NCI-H69 (cell line): ENCODE measurements around the gene CAMTA1.
A peak's percentile ranks its signal among the peaks of the same experiment; 100 is the strongest.

Source experiments
- DNase-seq: peaks from one replicate; lab custom pipeline; 2025; lab: John Stamatoyannopoulos, UW

CAMTA1 gene

GRCh38 chr1:7455796-7456721 lies 670.8 kb downstream of the CAMTA1 start:
- peak; percentile 51 for DNase-seq

- peak; percentile 51 for DNase-seq
Measured at GRCh38 chr1:7456722-7457082, 671.4 kb downstream of the CAMTA1 start.

GRCh38 chr1:7457811-7458210 lies 672.6 kb downstream of the CAMTA1 start:
- no peak for DNase-seq

- DNase-seq: no peak
Measured at GRCh38 chr1:7458946-7459345, 673.7 kb downstream of the CAMTA1 start.

- DNase-seq: no peak
Measured at GRCh38 chr1:7459914-7460313, 674.7 kb downstream of the CAMTA1 start.

- no peak for DNase-seq
Measured at GRCh38 chr1:7460807-7461206, 675.6 kb downstream of the CAMTA1 start.

- DNase-seq: no peak
Measured at GRCh38 chr1:7462617-7463016, 677.4 kb downstream of the CAMTA1 start.

- no peak for DNase-seq
Measured at GRCh38 chr1:7463526-7463925, 678.3 kb downstream of the CAMTA1 start.

- no peak for DNase-seq
Measured at GRCh38 chr1:7464736-7465135, 679.5 kb downstream of the CAMTA1 start.

GRCh38 chr1:7467476-7468175 lies 682.4 kb downstream of the CAMTA1 start:
- no peak for DNase-seq

GRCh38 chr1:7468248-7468647 lies 683.0 kb downstream of the CAMTA1 start:
- no peak for DNase-seq

GRCh38 chr1:7469255-7469938 lies 684.1 kb downstream of the CAMTA1 start:
- DNase-seq: peak; percentile 20

GRCh38 chr1:7470904-7471638 lies 685.8 kb downstream of the CAMTA1 start:
- peak; percentile 70 for DNase-seq

- DNase-seq: peak; percentile 91
Measured at GRCh38 chr1:7471836-7472235, 686.6 kb downstream of the CAMTA1 start.

- no peak for DNase-seq
Measured at GRCh38 chr1:7473223-7474142, 688.2 kb downstream of the CAMTA1 start.

- no peak for DNase-seq
Measured at GRCh38 chr1:7474143-7474490, 688.9 kb downstream of the CAMTA1 start.

- DNase-seq: no peak
Measured at GRCh38 chr1:7474786-7475502, 689.7 kb downstream of the CAMTA1 start.

- DNase-seq: no peak
Measured at GRCh38 chr1:7475691-7476090, 690.4 kb downstream of the CAMTA1 start.

- DNase-seq: no peak
Measured at GRCh38 chr1:7476402-7476801, 691.1 kb downstream of the CAMTA1 start.

- no peak for DNase-seq
Measured at GRCh38 chr1:7476861-7477547, 691.8 kb downstream of the CAMTA1 start.
